HEK293 (cell line): ENCODE data around the gene PRDM15.

Source experiments
- BCL11B ChIP-seq: fragments of 450-650 bp; formaldehyde crosslinking; IDR thresholded peaks from 2 replicates; pipeline ENCODE4 v1.5.1; 2016; ENCODE audit warnings: low read depth, missing biosample characterization, missing genetic modification characterization
- GLI4 ChIP-seq: fragments of 450-650 bp; formaldehyde crosslinking; IDR thresholded peaks from 2 replicates; pipeline ENCODE4 v1.5.1; 2016; ENCODE audit warnings: missing biosample characterization, missing genetic modification characterization
- HOXD13 ChIP-seq: sonication (generic); formaldehyde crosslinking; IDR thresholded peaks from 2 replicates; pipeline ENCODE4 v1.8.0; 2022; ENCODE audit warnings: missing genetic modification reagents, borderline replicate concordance
- KLF10 ChIP-seq: fragments of 450-650 bp; IDR thresholded peaks from 2 replicates; pipeline ENCODE4 v1.5.1; 2018; ENCODE audit warnings: missing biosample characterization, mild to moderate bottlenecking, missing genetic modification characterization
- REPIN1 ChIP-seq: fragments of 450-650 bp; formaldehyde crosslinking; IDR thresholded peaks from 2 replicates; pipeline ENCODE4 v1.5.1; 2017; ENCODE audit warnings: missing biosample characterization, missing genetic modification characterization, low read depth
- SP2 ChIP-seq: fragments of 450-650 bp; formaldehyde crosslinking; IDR thresholded peaks from 2 replicates; pipeline ENCODE4 v1.5.1; 2016; ENCODE audit warnings: missing biosample characterization, missing genetic modification characterization
- YY2 ChIP-seq: fragments of 450-650 bp; formaldehyde crosslinking; IDR thresholded peaks from 2 replicates; pipeline ENCODE4 v1.5.1; 2016; ENCODE audit warnings: missing biosample characterization, missing genetic modification characterization
- ZBTB1 ChIP-seq: fragments of 450-650 bp; formaldehyde crosslinking; IDR thresholded peaks from 2 replicates; pipeline ENCODE4 v1.5.1; 2016; ENCODE audit warnings: missing biosample characterization, missing genetic modification characterization
- ZBTB17 ChIP-seq: fragments of 450-650 bp; formaldehyde crosslinking; IDR thresholded peaks from 2 replicates; pipeline ENCODE4 v1.5.1; 2016; ENCODE audit warnings: missing biosample characterization, missing genetic modification characterization
- ZBTB21 ChIP-seq: fragments of 450-650 bp; formaldehyde crosslinking; IDR thresholded peaks from 2 replicates; pipeline ENCODE4 v1.5.1; 2017; ENCODE audit warnings: missing biosample characterization, missing genetic modification characterization
- ZBTB8A ChIP-seq: fragments of 450-650 bp; formaldehyde crosslinking; IDR thresholded peaks from 2 replicates; pipeline ENCODE4 v1.5.1; 2016; ENCODE audit warnings: missing biosample characterization, missing genetic modification characterization
- ZFHX2 ChIP-seq: fragments of 450-650 bp; formaldehyde crosslinking; conservative IDR thresholded peaks from 2 replicates; pipeline ENCODE4 v1.5.1; 2016; ENCODE audit warnings: missing biosample characterization, missing genetic modification characterization
- ZIC2 ChIP-seq: fragments of 450-650 bp; formaldehyde crosslinking; IDR thresholded peaks from 2 replicates; pipeline ENCODE4 v1.5.1; 2016; ENCODE audit warnings: missing biosample characterization, missing genetic modification characterization
- ZNF140 ChIP-seq: fragments of 450-650 bp; formaldehyde crosslinking; IDR thresholded peaks from 2 replicates; pipeline ENCODE4 v1.5.1; 2016; ENCODE audit warnings: missing biosample characterization, missing genetic modification characterization
- ZNF155 ChIP-seq: fragments of 450-650 bp; formaldehyde crosslinking; IDR thresholded peaks from 2 replicates; pipeline ENCODE4 v1.5.1; 2016; ENCODE audit warnings: missing biosample characterization, missing genetic modification characterization
- ZNF184 ChIP-seq: fragments of 450-650 bp; IDR thresholded peaks from 2 replicates; pipeline ENCODE4 v1.5.1; 2018; ENCODE audit warnings: missing biosample characterization, mild to moderate bottlenecking, missing genetic modification characterization
- ZNF223 ChIP-seq: fragments of 450-650 bp; formaldehyde crosslinking; IDR thresholded peaks from 2 replicates; pipeline ENCODE4 v1.5.1; 2016; ENCODE audit warnings: missing biosample characterization, missing genetic modification characterization
- ZNF311 ChIP-seq: fragments of 450-650 bp; formaldehyde crosslinking; IDR thresholded peaks from 2 replicates; pipeline ENCODE4 v1.5.1; 2017; ENCODE audit warnings: missing biosample characterization, missing genetic modification characterization, borderline replicate concordance
- ZNF335 ChIP-seq: fragments of 450-650 bp; formaldehyde crosslinking; conservative IDR thresholded peaks from 2 replicates; pipeline ENCODE4 v1.5.1; 2016; ENCODE audit warnings: missing biosample characterization, missing genetic modification characterization
- ZNF354C ChIP-seq: fragments of 450-650 bp; formaldehyde crosslinking; IDR thresholded peaks from 2 replicates; pipeline ENCODE4 v1.5.1; 2016; ENCODE audit warnings: missing biosample characterization, missing genetic modification characterization, low read depth, borderline replicate concordance
- ZNF37A ChIP-seq: fragments of 450-650 bp; IDR thresholded peaks from 2 replicates; pipeline ENCODE4 v1.5.1; 2018; ENCODE audit warnings: missing biosample characterization, missing genetic modification characterization
- ZNF394 ChIP-seq: fragments of 450-650 bp; formaldehyde crosslinking; IDR thresholded peaks from 2 replicates; pipeline ENCODE4 v1.5.1; 2016; ENCODE audit warnings: missing biosample characterization, missing genetic modification characterization, mild to moderate bottlenecking, moderate library complexity, borderline replicate concordance
- ZNF585B ChIP-seq: fragments of 450-650 bp; formaldehyde crosslinking; IDR thresholded peaks from 2 replicates; pipeline ENCODE4 v1.5.1; 2016; ENCODE audit warnings: missing biosample characterization, missing genetic modification characterization
- ZNF621 ChIP-seq: fragments of 450-650 bp; formaldehyde crosslinking; IDR thresholded peaks from 2 replicates; pipeline ENCODE4 v1.5.1; 2017; ENCODE audit warnings: missing biosample characterization, missing genetic modification characterization
- ZNF664 ChIP-seq: fragments of 450-650 bp; formaldehyde crosslinking; IDR thresholded peaks from 2 replicates; pipeline ENCODE4 v1.5.1; 2016; ENCODE audit warnings: missing biosample characterization, missing genetic modification characterization
- ZNF843 ChIP-seq: fragments of 450-650 bp; formaldehyde crosslinking; IDR thresholded peaks from 2 replicates; pipeline ENCODE4 v1.5.1; 2016; ENCODE audit warnings: missing biosample characterization, missing genetic modification characterization
- ZSCAN23 ChIP-seq: fragments of 450-650 bp; formaldehyde crosslinking; IDR thresholded peaks from 2 replicates; pipeline ENCODE4 v1.5.1; 2016; ENCODE audit warnings: missing biosample characterization, missing genetic modification characterization
- TF ChIP-seq, protein P1 (sequence below): fragments of 450-650 bp; formaldehyde crosslinking; IDR thresholded peaks from 2 replicates; pipeline ENCODE4 v1.5.1; 2016; ENCODE audit warnings: missing biosample characterization, missing genetic modification characterization
- TF ChIP-seq, protein P2 (sequence below): fragments of 450-650 bp; formaldehyde crosslinking; IDR thresholded peaks from 2 replicates; pipeline ENCODE4 v1.5.1; 2017; ENCODE audit warnings: missing biosample characterization, missing genetic modification characterization
- TF ChIP-seq, protein P3 (sequence below): fragments of 450-650 bp; formaldehyde crosslinking; IDR thresholded peaks from 2 replicates; pipeline ENCODE4 v1.5.1; 2016; ENCODE audit warnings: missing biosample characterization, missing genetic modification characterization, borderline replicate concordance
- TF ChIP-seq, protein P4 (sequence below): fragments of 450-650 bp; formaldehyde crosslinking; IDR thresholded peaks from 2 replicates; pipeline ENCODE4 v1.5.1; 2016; ENCODE audit warnings: missing biosample characterization, missing genetic modification characterization

PRDM15 gene

DNA sequence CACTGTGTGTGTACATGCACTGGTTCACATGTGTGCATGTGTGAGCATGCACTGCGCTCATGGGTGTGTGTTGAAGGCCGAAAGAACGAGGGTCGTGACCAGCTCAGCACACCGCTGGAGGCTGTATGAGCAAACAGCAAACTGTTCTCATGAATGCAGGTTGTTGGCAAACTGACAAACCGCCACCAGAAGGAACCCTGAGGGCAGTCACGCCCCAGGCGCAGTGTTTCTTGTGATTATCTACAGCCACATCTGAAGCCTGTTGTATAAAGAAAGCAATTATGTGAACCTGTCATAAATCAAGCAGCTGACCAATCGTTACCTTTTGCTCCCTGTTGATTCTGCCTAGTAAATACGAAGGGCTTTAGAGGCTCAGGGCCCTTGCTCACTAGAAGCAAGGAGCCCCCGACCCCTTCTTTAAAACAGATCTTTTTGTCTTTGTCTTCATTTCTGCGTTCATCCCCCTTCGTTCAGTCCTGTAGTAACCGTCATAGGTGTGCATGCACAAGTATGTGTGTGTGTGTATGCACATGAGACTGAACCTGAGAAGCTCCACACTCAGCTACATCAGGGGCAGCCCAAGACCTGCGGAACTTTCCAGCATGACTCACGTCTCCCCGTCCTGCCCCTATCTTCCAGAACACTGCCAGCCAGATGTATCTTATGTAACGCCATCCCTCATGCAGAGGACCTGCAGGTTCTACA lies 95.5 kb downstream of the PRDM15 start (continued):
- TF ChIP-seq HOXD13 (peak; percentile 79; the same call in 1 of the 2 replicates), ZNF843 (peak; percentile 87), ZNF621 (tag by site-specific recombination) (no peak), ZFHX2 (tag by site-specific recombination) (no peak), REPIN1 (no peak), ZNF37A (no peak), SP2 (tag by site-specific recombination) (peak; percentile 29), YY2 (tag by site-specific recombination) (no peak), KLF10 (tag by site-specific recombination) (peak; percentile 82), ZNF585B (tag by site-specific recombination) (no peak), GLI4 (tag by site-specific recombination) (no peak), ZNF223 (no peak), BCL11B (tag by site-specific recombination) (peak; percentile 96), ZBTB21 (tag by site-specific recombination) (peak; percentile 58; the same call in 1 of the 2 replicates), ZNF664 (tag by site-specific recombination) (peak; percentile 21; the same call in 1 of the 2 replicates), ZNF140 (tag by site-specific recombination) (no peak), ZNF354C (no peak), ZNF155 (tag by site-specific recombination) (no peak), ZBTB8A (tag by site-specific recombination) (peak; percentile 65), ZBTB17 (tag by site-specific recombination) (peak; percentile 76), ZNF394 (tag by site-specific recombination) (peak; percentile 51; the same call in 1 of the 2 replicates), ZBTB1 (tag by site-specific recombination) (no peak), ZSCAN23 (peak; percentile 45; the same call in 1 of the 2 replicates), ZNF335 (tag by site-specific recombination) (peak; percentile 36; the same call in 1 of the 2 replicates), ZNF184 (peak; percentile 73; the same call in 1 of the 2 replicates), ZNF311 (tag by site-specific recombination) (no peak), ZIC2 (peak; percentile 98)
- TF ChIP-seq, protein P1, sequence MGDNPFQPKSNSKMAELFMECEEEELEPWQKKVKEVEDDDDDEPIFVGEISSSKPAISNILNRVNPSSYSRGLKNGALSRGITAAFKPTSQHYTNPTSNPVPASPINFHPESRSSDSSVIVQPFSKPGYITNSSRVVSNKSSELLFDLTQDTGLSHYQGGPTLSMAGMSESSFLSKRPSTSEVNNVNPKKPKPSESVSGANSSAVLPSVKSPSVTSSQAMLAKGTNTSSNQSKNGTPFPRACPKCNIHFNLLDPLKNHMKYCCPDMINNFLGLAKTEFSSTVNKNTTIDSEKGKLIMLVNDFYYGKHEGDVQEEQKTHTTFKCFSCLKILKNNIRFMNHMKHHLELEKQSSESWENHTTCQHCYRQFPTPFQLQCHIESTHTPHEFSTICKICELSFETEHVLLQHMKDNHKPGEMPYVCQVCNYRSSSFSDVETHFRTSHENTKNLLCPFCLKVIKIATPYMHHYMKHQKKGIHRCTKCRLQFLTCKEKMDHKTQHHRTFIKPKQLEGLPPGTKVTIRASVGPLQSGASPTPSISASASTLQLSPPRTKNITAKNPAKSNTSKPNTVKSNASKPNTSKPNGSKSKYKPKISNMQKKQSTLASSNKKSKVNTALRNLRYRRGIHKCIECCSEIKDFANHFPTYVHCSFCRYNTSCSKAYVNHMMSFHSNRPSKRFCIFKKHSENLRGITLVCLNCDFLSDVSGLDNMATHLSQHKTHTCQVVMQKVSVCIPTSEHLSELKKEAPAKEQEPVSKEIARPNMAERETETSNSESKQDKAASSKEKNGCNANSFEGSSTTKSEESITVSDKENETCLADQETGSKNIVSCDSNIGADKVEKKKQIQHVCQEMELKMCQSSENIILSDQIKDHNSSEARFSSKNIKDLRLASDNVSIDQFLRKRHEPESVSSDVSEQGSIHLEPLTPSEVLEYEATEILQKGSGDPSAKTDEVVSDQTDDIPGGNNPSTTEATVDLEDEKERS (tag by site-specific recombination) = no peak
- TF ChIP-seq, protein P2, sequence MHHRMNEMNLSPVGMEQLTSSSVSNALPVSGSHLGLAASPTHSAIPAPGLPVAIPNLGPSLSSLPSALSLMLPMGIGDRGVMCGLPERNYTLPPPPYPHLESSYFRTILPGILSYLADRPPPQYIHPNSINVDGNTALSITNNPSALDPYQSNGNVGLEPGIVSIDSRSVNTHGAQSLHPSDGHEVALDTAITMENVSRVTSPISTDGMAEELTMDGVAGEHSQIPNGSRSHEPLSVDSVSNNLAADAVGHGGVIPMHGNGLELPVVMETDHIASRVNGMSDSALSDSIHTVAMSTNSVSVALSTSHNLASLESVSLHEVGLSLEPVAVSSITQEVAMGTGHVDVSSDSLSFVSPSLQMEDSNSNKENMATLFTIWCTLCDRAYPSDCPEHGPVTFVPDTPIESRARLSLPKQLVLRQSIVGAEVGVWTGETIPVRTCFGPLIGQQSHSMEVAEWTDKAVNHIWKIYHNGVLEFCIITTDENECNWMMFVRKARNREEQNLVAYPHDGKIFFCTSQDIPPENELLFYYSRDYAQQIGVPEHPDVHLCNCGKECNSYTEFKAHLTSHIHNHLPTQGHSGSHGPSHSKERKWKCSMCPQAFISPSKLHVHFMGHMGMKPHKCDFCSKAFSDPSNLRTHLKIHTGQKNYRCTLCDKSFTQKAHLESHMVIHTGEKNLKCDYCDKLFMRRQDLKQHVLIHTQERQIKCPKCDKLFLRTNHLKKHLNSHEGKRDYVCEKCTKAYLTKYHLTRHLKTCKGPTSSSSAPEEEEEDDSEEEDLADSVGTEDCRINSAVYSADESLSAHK (tag by site-specific recombination) = peak; percentile 70; the same call in 1 of the 2 replicates
- TF ChIP-seq, protein P3, sequence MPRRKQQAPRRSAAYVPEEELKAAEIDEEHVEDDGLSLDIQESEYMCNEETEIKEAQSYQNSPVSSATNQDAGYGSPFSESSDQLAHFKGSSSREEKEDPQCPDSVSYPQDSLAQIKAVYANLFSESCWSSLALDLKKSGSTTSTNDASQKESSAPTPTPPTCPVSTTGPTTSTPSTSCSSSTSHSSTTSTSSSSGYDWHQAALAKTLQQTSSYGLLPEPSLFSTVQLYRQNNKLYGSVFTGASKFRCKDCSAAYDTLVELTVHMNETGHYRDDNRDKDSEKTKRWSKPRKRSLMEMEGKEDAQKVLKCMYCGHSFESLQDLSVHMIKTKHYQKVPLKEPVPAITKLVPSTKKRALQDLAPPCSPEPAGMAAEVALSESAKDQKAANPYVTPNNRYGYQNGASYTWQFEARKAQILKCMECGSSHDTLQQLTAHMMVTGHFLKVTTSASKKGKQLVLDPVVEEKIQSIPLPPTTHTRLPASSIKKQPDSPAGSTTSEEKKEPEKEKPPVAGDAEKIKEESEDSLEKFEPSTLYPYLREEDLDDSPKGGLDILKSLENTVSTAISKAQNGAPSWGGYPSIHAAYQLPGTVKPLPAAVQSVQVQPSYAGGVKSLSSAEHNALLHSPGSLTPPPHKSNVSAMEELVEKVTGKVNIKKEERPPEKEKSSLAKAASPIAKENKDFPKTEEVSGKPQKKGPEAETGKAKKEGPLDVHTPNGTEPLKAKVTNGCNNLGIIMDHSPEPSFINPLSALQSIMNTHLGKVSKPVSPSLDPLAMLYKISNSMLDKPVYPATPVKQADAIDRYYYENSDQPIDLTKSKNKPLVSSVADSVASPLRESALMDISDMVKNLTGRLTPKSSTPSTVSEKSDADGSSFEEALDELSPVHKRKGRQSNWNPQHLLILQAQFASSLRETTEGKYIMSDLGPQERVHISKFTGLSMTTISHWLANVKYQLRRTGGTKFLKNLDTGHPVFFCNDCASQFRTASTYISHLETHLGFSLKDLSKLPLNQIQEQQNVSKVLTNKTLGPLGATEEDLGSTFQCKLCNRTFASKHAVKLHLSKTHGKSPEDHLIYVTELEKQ (tag by site-specific recombination) = peak; percentile 94; the same call in 1 of the 2 replicates
- TF ChIP-seq, protein P4, sequence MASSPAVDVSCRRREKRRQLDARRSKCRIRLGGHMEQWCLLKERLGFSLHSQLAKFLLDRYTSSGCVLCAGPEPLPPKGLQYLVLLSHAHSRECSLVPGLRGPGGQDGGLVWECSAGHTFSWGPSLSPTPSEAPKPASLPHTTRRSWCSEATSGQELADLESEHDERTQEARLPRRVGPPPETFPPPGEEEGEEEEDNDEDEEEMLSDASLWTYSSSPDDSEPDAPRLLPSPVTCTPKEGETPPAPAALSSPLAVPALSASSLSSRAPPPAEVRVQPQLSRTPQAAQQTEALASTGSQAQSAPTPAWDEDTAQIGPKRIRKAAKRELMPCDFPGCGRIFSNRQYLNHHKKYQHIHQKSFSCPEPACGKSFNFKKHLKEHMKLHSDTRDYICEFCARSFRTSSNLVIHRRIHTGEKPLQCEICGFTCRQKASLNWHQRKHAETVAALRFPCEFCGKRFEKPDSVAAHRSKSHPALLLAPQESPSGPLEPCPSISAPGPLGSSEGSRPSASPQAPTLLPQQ = peak; percentile 64
